GM23248 (cell line): Measurements from ENCODE around the gene EDEM2. TPM values are rescaled to one million over a fixed set of nuclear protein-coding genes. Genes with fewer than 3 reads are reported as not detected.
"Not testable (repeated sequence)": the region's sequence is repeated elsewhere in the genome, so short reads cannot be mapped to it uniquely, and the experiment has no call there.

Source experiments
- DNase-seq: peaks from one replicate; pipeline ENCODE4 v3.0.0-alpha.2; 2015
- H2AFZ ChIP-seq: fragments of 200-600 bp; sonication (generic); 2 replicates; pipeline ENCODE4 v1.6.1; 2016; ENCODE audit warnings: antibody characterized with exemption
- H3F3A ChIP-seq: fragments of 200-600 bp; sonication (generic); 2 replicates; pipeline ENCODE4 v1.6.1; 2016; ENCODE audit warnings: mild to moderate bottlenecking, antibody characterized with exemption, mixed run types; ENCODE audit not compliant: insufficient read depth
- H3K27ac ChIP-seq: fragments of 200-600 bp; sonication (generic); 2 replicates; pipeline ENCODE4 v1.5.1; 2016; ENCODE audit warnings: mild to moderate bottlenecking
- H3K27me3 ChIP-seq: fragments of 200-600 bp; sonication (generic); replicated peaks from 2 replicates; pipeline ENCODE4 v1.6.1; 2016; ENCODE audit warnings: mild to moderate bottlenecking; ENCODE audit not compliant: insufficient read depth
- H3K36me3 ChIP-seq: fragments of 200-600 bp; sonication (generic); 2 replicates; pipeline ENCODE4 v1.6.1; 2016; ENCODE audit warnings: low read depth, mild to moderate bottlenecking
- H3K4me1 ChIP-seq: fragments of 200-600 bp; sonication (generic); 2 replicates; pipeline ENCODE4 v1.6.1; 2016; ENCODE audit warnings: mild to moderate bottlenecking; ENCODE audit not compliant: insufficient read depth
- H3K4me2 ChIP-seq: fragments of 200-600 bp; sonication (generic); one replicate; pipeline ENCODE4 v1.6.1; 2016; ENCODE audit warnings: mild to moderate bottlenecking; ENCODE audit not compliant: unreplicated experiment
- H3K4me3 ChIP-seq: fragments of 200-600 bp; sonication (generic); 2 replicates; pipeline ENCODE4 v1.5.1; 2016; ENCODE audit warnings: mild to moderate bottlenecking
- H3K79me2 ChIP-seq: fragments of 200-600 bp; sonication (generic); 2 replicates; pipeline ENCODE4 v1.6.1; 2016; ENCODE audit warnings: mild to moderate bottlenecking; ENCODE audit not compliant: insufficient read depth
- H3K9ac ChIP-seq: fragments of 200-600 bp; sonication (generic); 2 replicates; pipeline ENCODE4 v1.6.1; 2016; ENCODE audit warnings: mild to moderate bottlenecking
- H3K9me2 ChIP-seq: fragments of 200-600 bp; sonication (generic); 2 replicates; pipeline ENCODE4 v1.6.1; 2016; ENCODE audit warnings: mixed run types, mild to moderate bottlenecking, moderate library complexity; ENCODE audit not compliant: insufficient read depth
- H3K9me3 ChIP-seq: fragments of 200-600 bp; sonication (generic); one replicate; pipeline ENCODE4 v1.6.1; 2017; ENCODE audit warnings: low read depth
- H4K20me1 ChIP-seq: fragments of 200-600 bp; sonication (generic); 2 replicates; pipeline ENCODE4 v1.6.0; 2016; ENCODE audit not compliant: insufficient read depth
- EZH2 ChIP-seq: fragments of 200-600 bp; sonication (generic); IDR thresholded peaks from 2 replicates; pipeline ENCODE4 v1.6.1; 2018; ENCODE audit warnings: antibody characterized with exemption, mild to moderate bottlenecking; ENCODE audit not compliant: insufficient read depth, poor library complexity, severe bottlenecking
- EZH2phosphoT487 ChIP-seq: fragments of 200-600 bp; sonication (generic); IDR thresholded peaks from 2 replicates; pipeline ENCODE4 v1.6.1; 2018; ENCODE audit warnings: antibody characterized with exemption, moderate library complexity, mild to moderate bottlenecking, low read depth; ENCODE audit not compliant: insufficient read depth
- WGBS, 2 experiments: methylation state at CpG; one replicate each; pipeline ENCODE4 v1.1.6; 2015 to 2017; ENCODE audit warnings: low lambda C conversion rate in 2 of 2, low coverage in 1 of 2; ENCODE audit errors: missing lambda C conversion rate in 2 of 2; 5-methylcytosine and 5-hydroxymethylcytosine counted together
- in situ Hi-C: fragments of 300-500 bp; cut with MboI; formaldehyde crosslinking; loops from 2 replicates; pipeline ENCODE4 v1.15.0; 2020
- polyA plus RNA-seq: library from polyadenylated mRNA; unstranded; fragments of >200 nt; fragmentation: Nextera tagmentation; extraction: Ambion mirVana; gene quantifications from 2 replicates; pipeline ENCODE4 v1.2.1, GENCODE V29; 2016
- total RNA-seq: library from RNA; depleted of rRNA; stranded (reverse); fragments of >200 nt; shearing (Covaris generic); gene quantifications from 2 replicates; pipeline ENCODE4 v1.2.3, GENCODE V29; 2014

EDEM2 gene
- total and polyA plus RNA-seq, 2 experiments from 2014 or later: 31.9 to 34.9 TPM

DNA sequence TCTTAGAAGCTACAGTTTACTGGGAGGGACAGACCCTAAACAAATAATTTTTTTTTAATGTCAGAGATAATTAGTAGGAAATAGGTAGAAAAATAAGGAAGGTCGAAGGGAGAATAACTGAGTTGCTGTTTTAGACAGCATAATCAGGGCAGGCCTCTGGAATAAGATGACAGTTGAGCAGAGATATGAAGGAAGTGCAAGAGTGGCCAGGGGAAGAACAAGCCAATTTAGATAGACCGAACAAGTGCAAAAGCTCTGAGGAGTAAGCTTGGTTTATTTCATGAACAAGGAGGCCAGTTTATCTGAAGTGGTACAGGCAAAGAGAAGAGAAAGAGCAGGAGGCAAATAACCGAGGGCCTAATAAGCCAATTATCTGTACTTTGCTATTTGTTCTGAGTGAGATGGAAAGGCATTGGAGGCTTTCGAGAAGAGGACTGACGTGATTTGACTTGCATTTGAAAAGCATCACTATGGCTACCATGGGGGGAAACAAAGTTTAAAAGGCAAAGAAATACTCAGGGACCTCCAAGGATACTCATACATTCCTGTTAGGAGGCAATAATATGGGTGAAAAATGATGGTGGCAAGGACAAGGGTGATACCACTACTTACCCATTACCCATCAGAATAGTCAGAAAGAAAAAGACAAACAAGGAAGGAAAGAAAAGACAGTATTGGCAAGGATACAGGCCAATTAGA lies 44.4 kb upstream of the EDEM2 start:
- Histone ChIP-seq H3K9me2 (no peaks in the 10 kb centered on the region), H3K36me3 (no peaks in the 10 kb centered on the region), H3K4me3 (no peak overlapping the region), H3K27me3 (no peaks in the 10 kb centered on the region), H3K9ac (no peak overlapping the region), H2AFZ (no peak overlapping the region), H3K4me1 (no peaks in the 10 kb centered on the region), H3K27ac (no peak overlapping the region), H3F3A (no peaks in the 10 kb centered on the region), H4K20me1 (no peaks in the 10 kb centered on the region), H3K9me3 (no peaks in the 10 kb centered on the region), H3K79me2 (no peaks in the 10 kb centered on the region), H3K4me2 (no peak overlapping the region)
- no peak for DNase-seq
- no peak for TF ChIP-seq EZH2phosphoT487
- TF ChIP-seq EZH2: no peak
- in situ Hi-C loops: no loop called here
- 78 to 82% methylated on average over 5 of the region's 5 CpGs for WGBS, 2 experiments

GRCh38 chr20:35190556-35190955 lies 43.4 kb upstream of the EDEM2 start:
- Histone ChIP-seq H3K4me1 (no peaks in the 10 kb centered on the region), H3K9me3 (no peaks in the 10 kb centered on the region), H3K4me3 (no peak overlapping the region), H3K4me2 (no peak overlapping the region), H4K20me1 (no peaks in the 10 kb centered on the region), H3K36me3 (no peaks in the 10 kb centered on the region), H3K79me2 (no peaks in the 10 kb centered on the region), H3K27me3 (no peaks in the 10 kb centered on the region), H3K9me2 (no peaks in the 10 kb centered on the region), H3K9ac (no peak overlapping the region), H3K27ac (no peak overlapping the region), H2AFZ (no peak overlapping the region), H3F3A (no peaks in the 10 kb centered on the region)
- 90 to 91% methylated on average over 6 of the region's 6 CpGs for WGBS, 2 experiments
- TF ChIP-seq EZH2phosphoT487 (no peak), EZH2 (no peak)
- in situ Hi-C loops: no loop called here
- no peak for DNase-seq

DNA sequence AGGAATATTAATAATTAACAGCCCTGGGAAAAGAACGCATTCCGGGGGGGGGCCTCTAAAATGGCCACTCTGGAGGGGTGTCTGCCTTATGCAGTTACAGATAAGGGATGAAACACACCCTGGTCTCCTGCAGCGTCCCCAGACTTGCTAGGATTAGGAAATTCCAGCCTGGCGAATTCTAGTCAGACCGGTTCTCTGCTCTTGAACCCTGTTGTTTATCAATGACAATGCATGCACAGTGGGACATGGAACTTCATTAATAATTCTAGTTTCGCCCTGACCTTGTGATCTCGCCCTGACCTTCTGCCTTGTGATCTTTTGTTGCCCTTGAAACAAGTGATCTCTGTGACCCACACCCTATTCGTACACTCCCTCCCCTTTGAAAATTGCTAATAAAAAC lies 42.1 kb upstream of the EDEM2 start:
- H3K9me3 ChIP-seq, H3K4me3 ChIP-seq, H3K36me3 ChIP-seq, H3K27ac ChIP-seq, in situ Hi-C loops, H3K4me1 ChIP-seq, H4K20me1 ChIP-seq, H3K4me2 ChIP-seq, H3F3A ChIP-seq, H3K79me2 ChIP-seq, H2AFZ ChIP-seq, H3K9ac ChIP-seq, DNase-seq, H3K9me2 ChIP-seq, H3K27me3 ChIP-seq: not testable (repeated sequence)
- WGBS, 2 experiments: 78 to 87% methylated on average over 8 of the region's 8 CpGs

- no peaks in the 10 kb centered on the region for H3F3A ChIP-seq
- no peaks in the 10 kb centered on the region for H3K9me3 ChIP-seq
- no peaks in the 10 kb centered on the region for H3K9me2 ChIP-seq
- TF ChIP-seq EZH2: no peak
- no peak for TF ChIP-seq EZH2phosphoT487
- H4K20me1 ChIP-seq: no peaks in the 10 kb centered on the region
- no peaks in the 10 kb centered on the region for H3K4me1 ChIP-seq
- no peak overlapping the region for H3K9ac ChIP-seq
- no peak overlapping the region for H2AFZ ChIP-seq
- DNase-seq: no peak
- 57 to 65% methylated on average over 5 of the region's 5 CpGs for WGBS, 2 experiments
- H3K79me2 ChIP-seq: no peaks in the 10 kb centered on the region
- no peak overlapping the region for H3K4me2 ChIP-seq
- no peak overlapping the region for H3K4me3 ChIP-seq
- H3K27ac ChIP-seq: no peak overlapping the region
- no peaks in the 10 kb centered on the region for H3K36me3 ChIP-seq
- no peaks in the 10 kb centered on the region for H3K27me3 ChIP-seq
- in situ Hi-C loops: no loop called here
Measured at GRCh38 chr20:35187584-35188190, 40.6 kb upstream of the EDEM2 start.

DNA sequence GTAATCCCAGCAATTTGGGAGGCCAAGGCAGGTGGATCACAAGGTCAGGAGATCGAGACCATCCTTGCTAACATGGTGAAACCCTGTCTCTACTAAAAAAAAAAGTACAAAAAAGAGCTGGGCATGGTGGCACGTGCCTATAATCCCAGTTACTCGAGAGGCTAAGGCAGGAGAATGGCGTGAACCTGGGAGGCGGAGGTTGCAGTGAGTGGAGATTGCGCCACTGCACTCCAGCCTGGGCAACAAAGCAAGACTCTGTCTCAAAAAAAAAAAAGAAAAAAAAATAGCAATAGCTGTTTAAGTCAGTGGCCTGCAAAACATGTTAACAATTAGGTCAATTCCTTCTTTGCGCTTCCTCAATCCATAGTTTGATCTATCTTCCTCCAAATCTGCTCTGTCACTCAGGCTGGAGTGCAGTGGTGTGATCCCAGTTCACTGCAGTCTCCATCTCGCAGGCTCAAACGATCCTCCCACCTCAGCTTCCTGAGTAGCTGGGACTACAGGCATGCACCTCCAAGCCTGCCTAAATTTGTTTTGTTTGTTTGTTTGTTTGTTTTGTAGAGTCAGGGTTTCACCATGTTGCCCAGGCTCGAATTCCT lies 39.7 kb upstream of the EDEM2 start:
- H4K20me1 ChIP-seq, H3K9me2 ChIP-seq, H3F3A ChIP-seq, H3K27ac ChIP-seq, H3K9me3 ChIP-seq, H3K36me3 ChIP-seq, H3K27me3 ChIP-seq, in situ Hi-C loops, H3K4me3 ChIP-seq, H3K79me2 ChIP-seq, H3K4me2 ChIP-seq, H3K9ac ChIP-seq, H2AFZ ChIP-seq, DNase-seq, H3K4me1 ChIP-seq: not testable (repeated sequence)
- WGBS, 2 experiments: 85 to 89% methylated on average over 10 of the region's 10 CpGs
